ENCODE results near the gene GPD2. TPM values are rescaled to one million over a fixed set of nuclear protein-coding genes. Genes with fewer than 3 reads are reported as not detected.

The GPD2 gene
- total and polyA plus RNA-seq, 10 of the 15 experiments (the other 5 are each of a cell fraction or from before 2014, with no cell fraction given): 10.0 to 73.5 (median 43.4) TPM

DNA sequence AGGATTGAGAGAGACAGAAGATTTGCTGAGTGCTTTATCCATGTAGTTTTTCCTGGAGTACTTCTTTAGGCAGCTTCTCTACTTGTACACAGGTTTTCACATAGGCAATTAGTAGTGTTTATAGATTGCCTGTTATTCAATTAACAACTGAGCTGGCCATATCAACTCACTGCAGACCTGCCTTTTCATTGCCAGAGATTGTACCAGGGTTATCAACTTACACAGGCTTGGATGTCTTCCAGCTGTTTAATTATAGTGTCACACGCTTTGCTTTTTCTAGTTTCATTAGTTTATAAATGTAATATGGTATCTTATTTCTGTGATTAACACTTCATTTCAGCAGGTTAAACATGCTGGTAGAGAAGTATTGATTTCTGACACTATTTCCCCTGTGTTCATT is 125.9 kb downstream of the GPD2 start:
- ChIA-PET SMC1A (ENCODE audit: uncharacterized antibody, unreplicated experiment) (interaction anchor here (1.1 to 7.1 kb wide), 10 partner anchors 8 to 222 kb away, joined by 3 to 68 read pairs (median 6); no protein-coding TSS in a partner anchor), POLR2A (interaction anchor here (0.5 to 1.7 kb wide), 3 partner anchors 22 to 81 kb away, joined by 4 to 5 read pairs (median 5); no protein-coding TSS in a partner anchor), RAD21 (ENCODE audit: unreplicated experiment) (interaction anchor here (0.6 to 2.7 kb wide), 8 partner anchors 11 to 179 kb away, joined by 3 to 9 read pairs (median 3); no protein-coding TSS in a partner anchor), CTCF (interaction anchor here (0.8 to 1.2 kb wide), 2 partner anchors 14 to 21 kb away, joined by 3 to 5 read pairs; no protein-coding TSS in a partner anchor)
- FAIRE-seq: no peak
- no peak overlapping the region for H3K4me2 ChIP-seq (ENCODE audit: control insufficient read depth, insufficient read depth)
- no peaks in the 10 kb centered on the region for H3K9me3 ChIP-seq (replicated peaks; ENCODE audit: control insufficient read depth, insufficient read depth, low read length)
- no peak for DNase-seq (ENCODE audit: low read depth, low spot score)
- no peak for ATAC-seq
- in situ Hi-C loops (cut with MboI) (no loop called here), intact Hi-C loops (cut with micrococcal nuclease; ENCODE audit: unreplicated experiment) (no loop called here)
- H3K79me2 ChIP-seq (ENCODE audit: control insufficient read depth, insufficient read depth, low read length): no peaks in the 10 kb centered on the region
- H3K36me3 ChIP-seq (ENCODE audit: control insufficient read depth in 2 of 2, insufficient read depth in 2 of 2, low read length in 1 of 2): peaks cover 0 to 7% of the 10 kb centered on the region in 2 experiments; a peak in 2 of 4 replicates
- WGBS (ENCODE audit: insufficient coverage, insufficient replicate concordance, low lambda C conversion rate, missing lambda C conversion rate): 100% methylated on average over 1 of the region's 1 CpG
- no peak overlapping the region for H3K9ac ChIP-seq (ENCODE audit: control insufficient read depth, insufficient read depth, low read length)
- no peaks in the 10 kb centered on the region for H3K4me1 ChIP-seq (ENCODE audit: control insufficient read depth, insufficient read depth, low read length)
- H3K4me3 ChIP-seq: no peak overlapping the region
- no peaks in the 10 kb centered on the region for H3K27me3 ChIP-seq (replicated peaks in 1 of 2; ENCODE audit: control insufficient read depth in 2 of 2, insufficient read depth in 2 of 2, low read length in 1 of 2)
- BruUV-seq (replicated peaks): no TSS peak
- H2AFZ ChIP-seq (ENCODE audit: control insufficient read depth, low read depth, low read length): no peak overlapping the region
- H3K27ac ChIP-seq (ENCODE audit: control insufficient read depth, insufficient read depth): no peak overlapping the region
- TF ChIP-seq, protein P1, sequence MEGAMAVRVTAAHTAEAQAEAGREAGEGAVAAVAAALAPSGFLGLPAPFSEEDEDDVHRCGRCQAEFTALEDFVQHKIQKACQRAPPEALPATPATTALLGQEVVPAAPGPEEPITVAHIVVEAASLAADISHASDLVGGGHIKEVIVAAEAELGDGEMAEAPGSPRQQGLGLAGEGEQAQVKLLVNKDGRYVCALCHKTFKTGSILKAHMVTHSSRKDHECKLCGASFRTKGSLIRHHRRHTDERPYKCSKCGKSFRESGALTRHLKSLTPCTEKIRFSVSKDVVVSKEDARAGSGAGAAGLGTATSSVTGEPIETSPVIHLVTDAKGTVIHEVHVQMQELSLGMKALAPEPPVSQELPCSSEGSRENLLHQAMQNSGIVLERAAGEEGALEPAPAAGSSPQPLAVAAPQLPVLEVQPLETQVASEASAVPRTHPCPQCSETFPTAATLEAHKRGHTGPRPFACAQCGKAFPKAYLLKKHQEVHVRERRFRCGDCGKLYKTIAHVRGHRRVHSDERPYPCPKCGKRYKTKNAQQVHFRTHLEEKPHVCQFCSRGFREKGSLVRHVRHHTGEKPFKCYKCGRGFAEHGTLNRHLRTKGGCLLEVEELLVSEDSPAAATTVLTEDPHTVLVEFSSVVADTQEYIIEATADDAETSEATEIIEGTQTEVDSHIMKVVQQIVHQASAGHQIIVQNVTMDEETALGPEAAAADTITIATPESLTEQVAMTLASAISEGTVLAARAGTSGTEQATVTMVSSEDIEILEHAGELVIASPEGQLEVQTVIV (IDR thresholded peaks at IDR 0.05; ENCODE audit: borderline replicate concordance, partially characterized antibody): no peak
- TF ChIP-seq, protein P2, sequence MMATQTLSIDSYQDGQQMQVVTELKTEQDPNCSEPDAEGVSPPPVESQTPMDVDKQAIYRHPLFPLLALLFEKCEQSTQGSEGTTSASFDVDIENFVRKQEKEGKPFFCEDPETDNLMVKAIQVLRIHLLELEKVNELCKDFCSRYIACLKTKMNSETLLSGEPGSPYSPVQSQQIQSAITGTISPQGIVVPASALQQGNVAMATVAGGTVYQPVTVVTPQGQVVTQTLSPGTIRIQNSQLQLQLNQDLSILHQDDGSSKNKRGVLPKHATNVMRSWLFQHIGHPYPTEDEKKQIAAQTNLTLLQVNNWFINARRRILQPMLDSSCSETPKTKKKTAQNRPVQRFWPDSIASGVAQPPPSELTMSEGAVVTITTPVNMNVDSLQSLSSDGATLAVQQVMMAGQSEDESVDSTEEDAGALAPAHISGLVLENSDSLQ (IDR thresholded peaks at IDR 0.05): no peak
- no peaks in the 10 kb centered on the region for H4K20me1 ChIP-seq (ENCODE audit: control insufficient read depth, insufficient read depth)

All from GM12878 (cell line).